ENCODE data around the gene SNRPD3.

The SNRPD3 gene

DNA sequence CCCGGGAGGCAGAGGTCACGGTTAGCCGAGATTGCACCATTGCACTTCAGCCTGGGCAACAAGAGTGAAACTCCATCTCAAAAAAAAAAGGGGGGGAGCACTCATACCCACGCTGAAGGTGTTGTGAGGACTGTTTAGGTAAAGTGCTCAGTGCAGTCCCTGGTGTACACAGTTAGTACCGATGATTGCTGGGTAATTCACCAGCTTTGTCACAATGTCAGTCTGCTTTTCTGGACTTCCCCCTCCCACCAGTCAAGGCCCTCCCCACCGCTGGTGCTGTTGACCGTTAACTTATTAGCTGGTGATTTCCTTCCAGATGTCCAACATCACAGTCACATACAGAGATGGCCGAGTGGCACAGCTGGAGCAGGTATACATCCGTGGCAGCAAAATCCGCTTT is 11.9 kb downstream of the SNRPD3 start:
- no peak for DNase-seq (ENCODE audit: low spot score)

DNA sequence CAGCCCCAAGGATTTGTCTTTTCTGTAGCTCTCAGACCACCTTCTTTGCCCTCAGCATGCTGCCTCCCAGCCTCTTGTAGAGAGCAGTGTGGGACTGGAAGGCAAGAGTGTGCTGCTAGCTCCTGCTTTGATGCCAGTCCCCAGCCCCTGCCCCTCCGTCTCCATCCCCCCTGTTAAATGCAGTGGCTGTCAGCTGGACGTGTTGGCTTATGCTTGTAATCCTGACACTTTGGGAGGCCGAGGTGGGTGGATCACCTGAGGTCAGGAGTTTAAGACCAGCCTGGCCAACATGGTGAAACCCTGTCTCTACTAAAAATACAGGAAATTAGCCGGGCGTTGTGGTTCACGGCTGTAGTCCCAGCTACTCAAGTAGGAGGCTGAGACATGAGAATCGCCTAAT is 15.5 kb downstream of the SNRPD3 start:
- DNase-seq (ENCODE audit: low spot score): no peak

DNA sequence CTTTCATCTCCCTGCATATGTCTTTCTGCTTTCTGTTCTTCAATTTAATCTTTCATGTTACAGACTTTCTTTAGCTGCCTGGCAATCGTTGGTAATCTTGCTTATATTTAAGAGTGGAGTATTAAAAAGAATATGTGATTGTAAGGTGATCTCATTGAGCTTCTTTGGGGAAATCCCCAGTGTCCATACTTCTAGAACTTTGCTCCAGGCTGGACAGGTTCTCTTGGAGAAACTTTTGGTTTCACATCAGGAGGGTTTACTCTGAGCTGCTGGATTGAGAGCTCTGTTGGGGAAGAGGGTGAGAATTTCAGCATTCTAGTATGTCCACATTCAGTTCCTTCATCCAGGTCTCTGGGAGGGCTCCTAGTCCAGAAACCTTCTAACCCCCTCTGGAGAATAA is 21.0 kb downstream of the SNRPD3 start:
- no peak for DNase-seq (ENCODE audit: low spot score)

DNA sequence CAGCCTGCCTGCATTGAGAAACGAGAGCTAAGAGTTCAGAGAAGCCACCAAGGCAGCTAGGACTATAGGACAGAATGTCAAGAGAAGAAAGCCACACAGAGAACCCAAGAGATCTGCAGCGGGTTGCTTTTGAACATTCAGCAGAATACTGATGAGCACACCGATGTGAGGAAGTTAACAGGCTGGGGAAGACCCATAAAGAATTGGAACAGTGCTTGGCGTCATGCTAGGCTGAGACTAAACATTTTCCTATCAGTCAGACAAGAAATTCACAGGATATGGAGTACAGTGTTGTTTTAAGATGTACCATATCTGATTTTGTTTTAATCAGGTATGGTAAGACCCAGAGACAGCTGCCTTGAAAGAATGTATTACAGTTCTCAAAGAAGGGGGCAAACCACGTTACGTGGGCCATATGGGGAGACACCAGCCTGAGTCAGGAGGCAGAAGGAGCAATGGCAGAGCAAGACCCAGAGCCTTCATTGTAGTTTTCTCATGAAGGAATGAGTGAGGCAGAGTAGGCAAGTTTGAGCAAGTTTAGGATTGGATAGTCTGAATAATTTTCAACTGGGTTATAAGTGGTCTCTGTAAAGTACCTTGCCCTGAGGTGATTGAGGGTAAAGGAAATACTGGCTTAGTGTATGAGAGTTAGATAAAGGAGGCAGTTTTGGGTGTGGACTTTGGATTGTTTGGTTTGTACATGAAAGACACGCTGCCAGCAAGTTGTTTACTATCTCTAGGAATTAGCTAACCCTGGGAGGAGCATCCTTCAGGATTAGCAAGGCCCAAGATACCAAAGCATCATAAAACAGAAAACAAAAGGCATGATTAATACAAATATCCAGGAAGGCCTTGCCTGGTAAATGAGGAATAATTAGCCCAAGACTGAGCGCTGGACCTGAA is 22.8 kb downstream of the SNRPD3 start:
- DNase-seq (ENCODE audit: low spot score): no peak

DNA sequence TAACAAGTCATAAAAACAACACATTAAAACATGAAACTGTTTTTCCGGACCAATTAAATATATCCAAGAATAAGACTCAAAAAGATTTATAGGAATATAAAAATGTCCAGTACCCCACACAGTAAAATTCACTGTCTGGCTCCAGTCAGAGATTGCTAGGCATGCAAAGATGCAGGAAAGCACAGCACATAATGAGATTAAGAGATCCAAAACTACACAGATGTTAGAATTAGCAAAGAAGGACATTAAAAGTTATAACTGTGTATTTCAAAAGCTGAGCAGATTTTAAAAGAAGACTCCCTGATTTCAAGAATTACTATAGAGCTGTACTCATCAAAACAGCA is 23.4 kb downstream of the SNRPD3 start:
- DNase-seq (ENCODE audit: low spot score): no peak

DNA sequence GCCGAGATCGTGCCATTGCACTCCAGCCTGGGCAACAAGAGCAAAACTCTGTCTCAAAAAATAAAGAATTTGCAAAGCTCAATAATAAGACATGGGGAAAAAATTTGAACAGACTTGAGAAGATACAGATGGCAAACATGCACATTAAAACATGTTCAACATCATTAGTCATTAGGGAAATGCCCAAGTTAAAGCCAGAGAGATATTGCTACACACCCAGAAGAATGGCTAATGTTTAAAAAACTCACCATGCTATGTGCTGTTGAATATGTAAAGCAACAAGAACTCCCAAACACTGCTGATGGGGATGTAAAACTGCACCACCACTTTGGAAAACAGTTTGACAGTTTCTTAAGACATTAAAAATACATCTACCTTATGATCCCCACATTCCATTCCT is 24.5 kb downstream of the SNRPD3 start:
- DNase-seq (ENCODE audit: low spot score): peak; percentile 77

DNA sequence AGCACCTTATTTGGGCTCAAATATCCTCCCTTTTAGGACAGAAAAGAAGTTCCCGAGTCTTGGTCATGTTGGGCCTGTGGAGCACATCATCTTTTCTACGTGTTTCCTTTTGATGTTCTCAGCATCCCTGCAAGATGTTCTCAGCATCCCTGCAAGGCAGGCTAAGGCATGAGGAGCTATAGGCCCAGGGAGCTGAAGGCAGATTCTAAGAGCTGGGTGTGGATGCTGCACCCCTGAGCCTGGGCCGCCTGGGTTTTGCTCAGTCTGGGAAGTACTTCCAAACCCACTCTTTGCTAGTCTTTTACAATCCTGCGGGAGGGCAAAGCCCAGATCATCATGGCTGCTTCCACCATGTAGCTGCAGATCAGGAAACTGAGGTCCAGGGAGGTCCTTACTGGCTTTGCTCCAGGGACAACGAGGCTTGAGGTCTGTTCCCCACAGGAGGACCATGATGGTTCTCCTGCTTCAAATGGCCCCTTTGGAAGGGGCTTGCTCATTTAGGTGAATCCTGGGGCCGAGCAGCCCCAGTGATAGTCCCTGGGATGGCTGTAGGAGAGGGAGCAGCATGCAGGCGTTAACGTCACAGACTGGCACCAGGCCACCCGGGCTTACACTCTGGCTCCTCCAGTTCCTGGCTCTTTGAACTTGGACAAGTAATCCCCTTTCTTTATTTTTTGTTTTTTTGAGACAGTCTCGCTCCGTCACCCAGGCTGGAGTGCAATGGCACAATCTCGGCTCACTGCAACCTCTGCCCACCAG is 26.4 kb downstream of the SNRPD3 start:
- DNase-seq (ENCODE audit: low spot score): no peak

DNA sequence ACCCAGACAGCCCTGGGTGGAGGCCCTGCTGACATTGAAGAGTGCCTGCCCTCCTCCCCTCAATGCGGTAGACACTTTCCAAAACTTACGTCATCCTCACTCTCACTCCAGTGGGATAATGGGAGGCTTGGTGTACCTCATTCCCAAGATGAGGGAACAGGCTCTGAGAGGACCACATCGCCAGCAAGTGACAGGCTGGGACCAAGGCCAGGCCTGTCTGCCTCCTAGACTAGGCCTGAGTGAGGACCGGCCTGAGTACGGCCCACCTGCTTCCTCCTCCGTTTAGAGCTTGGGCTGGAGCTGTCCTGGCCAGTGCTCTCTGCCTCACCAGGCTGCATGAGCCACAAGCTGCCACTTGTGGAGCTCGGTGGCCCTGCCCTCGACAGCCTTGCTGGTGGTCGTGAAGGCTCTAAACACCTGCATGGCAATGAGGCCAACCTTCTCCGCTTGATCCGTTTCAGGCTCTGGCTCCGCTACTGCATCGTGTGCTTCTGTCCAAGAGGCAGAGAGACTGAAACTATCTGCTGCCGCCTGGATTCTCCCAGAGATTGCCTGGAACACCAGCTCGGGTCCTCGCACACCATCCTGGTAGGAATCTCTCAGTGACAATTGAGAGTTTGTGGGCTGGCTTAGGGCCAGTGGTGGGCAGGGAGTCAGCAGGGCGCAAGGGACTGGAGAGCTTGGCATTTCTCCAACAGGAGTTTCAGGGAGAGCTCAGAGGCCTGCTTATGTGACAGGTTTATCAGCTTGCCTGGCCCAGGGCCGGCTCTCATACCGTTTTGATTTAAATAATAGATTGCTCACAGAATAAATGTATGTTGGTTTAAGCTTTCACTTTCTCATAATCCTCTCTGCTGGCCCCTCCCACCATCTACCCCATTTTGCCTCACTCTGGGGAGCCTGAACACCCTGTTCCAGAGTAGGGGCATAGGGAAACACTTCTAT is 27.7 kb downstream of the SNRPD3 start:
- DNase-seq (ENCODE audit: low spot score): peak; percentile 25

DNA sequence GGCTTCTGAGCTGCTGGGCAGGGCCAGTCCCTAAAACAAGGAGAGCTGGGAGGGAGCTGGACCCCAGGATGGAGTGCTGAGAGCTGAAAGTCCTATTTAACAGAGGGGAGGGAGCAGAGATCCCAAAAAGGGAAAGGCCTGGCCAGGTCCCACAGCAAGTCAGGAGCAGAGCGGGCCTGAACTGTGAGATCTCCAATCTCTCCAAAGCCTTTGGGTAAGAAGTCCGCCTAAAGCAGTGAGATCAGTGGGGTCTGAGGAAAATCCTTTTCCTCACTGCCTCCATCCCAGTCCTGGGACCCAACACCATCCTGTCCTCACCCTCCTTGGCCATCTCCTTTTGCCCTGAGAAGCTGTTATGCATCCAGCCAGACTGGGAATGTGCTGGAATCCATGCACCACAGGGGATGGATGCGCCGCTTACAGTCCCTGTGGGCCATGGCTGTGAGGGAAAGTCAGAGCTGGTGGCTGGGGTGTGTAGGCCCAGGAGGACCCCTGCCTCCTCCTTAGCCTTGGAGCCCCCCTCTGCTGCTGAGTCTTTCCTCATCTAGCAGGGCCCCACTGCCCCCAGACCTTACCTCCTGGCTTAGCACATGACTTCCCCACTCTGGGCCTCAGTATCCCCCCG is 28.5 kb downstream of the SNRPD3 start:
- DNase-seq (ENCODE audit: low spot score): no peak

DNA sequence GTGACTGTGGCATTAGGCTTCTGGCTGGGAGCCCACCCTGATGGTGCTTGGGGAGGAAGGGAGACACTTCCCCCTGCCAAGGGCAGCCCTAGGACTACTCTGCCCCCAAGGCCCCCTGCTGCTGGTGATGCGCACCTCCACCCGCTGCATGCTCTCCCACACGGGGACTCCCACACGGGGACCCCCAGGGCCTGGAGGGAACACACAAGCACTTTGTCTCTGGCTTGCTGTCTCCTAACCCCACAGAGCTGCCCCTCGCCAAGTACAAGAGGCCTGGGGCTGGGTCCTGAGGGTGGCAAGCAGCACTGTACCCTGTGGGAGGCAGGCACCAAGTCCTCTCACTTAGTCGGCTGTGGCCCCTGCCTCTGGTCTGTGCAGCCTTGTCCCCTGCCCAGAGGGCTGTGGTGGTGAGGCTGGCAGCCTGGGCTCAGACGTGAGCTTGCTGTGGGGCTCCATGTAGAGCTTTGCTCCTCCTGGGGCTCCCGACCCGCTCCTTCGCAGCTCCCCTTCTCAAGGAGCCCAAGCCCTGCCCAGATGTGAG is 29.1 kb downstream of the SNRPD3 start:
- no peak for DNase-seq (ENCODE audit: low spot score)

DNA sequence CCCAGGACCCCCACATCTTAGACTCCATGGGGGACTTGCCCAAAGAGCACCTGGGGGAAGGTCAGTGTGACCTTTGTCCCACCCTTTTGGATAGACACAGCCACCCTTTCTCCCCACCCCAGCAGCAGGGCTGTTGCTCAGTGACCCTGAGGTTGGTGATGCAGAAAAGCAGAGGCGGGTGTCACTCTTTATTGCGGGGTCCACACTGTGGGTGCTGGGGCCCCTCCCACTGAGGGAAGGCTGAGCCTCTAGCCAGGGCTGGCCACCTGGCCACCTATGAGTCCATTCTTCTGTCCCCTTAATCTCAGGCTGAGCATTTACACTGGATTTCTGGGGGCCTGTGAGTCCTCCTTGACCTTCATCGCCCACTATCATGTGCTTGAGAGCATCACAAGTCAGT is 29.7 kb downstream of the SNRPD3 start:
- no peak for DNase-seq (ENCODE audit: low spot score)

DNA sequence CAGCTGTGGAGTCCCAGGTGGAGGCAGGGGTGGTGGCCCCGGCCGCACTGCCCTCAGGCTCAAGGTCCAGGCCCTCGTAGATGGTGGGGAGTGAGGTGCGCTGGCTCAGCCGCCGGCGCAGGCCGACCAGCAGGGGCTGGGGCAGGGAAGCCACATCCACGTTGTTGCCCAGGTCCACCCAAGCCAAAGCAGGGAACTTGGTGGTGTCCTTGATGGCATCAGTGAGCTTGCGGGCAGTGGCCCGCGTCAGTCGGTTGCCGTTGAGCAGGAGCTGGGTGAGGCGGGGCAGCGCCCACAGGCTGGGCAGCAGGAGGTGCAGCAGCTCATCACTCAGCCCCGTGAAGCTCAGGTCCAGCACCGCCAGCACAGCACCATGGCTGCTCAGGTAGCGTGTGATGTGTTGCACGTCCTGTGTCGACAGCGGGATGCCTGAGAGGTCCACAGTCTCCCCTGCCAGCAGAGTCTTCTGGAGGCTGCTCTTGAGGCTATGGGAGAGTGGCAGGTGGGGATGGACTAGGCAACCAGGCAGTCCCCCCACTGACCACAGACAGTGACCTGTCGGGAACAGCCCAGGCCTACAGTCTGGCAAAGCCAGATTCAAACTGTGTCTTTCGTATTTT is 30.2 kb downstream of the SNRPD3 start:
- DNase-seq (ENCODE audit: low spot score): no peak

DNA sequence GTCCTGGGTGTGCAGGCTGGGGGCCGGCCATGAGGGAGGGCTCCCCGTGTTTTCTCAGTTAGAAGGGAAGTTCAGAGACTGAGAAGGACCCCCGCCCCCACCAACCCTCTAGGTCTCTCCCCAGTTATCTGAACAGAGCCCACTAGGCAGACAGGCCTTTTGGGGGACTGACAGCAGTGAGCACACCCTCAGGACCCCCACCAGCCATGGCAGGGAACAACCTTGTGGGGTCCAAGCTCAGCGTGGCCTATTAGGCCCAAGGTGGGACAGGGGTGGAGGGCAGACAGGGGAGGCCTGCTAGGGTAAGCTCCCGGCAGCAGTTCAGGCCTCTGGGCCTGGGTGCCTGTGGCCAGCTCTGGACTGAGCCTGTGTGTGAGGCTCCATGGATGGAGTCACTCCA is 31.5 kb downstream of the SNRPD3 start:
- no peak for DNase-seq (ENCODE audit: low spot score)

DNA sequence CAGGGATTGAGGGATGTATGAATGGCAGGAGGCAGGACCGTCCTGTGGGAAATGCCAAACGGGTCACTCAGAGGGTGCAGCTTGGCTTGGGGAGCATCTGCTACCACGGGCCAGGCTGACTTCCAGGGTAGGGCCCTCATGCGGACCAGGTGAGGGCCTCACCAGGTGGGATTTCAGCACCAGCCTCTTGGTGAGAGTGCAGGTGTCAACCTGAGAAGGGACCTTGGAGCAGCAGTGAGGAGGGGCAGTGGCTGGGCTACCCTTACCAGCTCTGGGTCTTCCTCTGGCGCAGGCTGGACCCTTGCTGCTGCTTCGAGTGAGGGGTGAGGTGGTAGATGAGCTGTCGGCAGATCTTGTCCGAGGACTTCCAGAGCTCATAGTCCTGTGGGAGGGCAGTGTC is 32.1 kb downstream of the SNRPD3 start:
- DNase-seq (ENCODE audit: low spot score): no peak

DNA sequence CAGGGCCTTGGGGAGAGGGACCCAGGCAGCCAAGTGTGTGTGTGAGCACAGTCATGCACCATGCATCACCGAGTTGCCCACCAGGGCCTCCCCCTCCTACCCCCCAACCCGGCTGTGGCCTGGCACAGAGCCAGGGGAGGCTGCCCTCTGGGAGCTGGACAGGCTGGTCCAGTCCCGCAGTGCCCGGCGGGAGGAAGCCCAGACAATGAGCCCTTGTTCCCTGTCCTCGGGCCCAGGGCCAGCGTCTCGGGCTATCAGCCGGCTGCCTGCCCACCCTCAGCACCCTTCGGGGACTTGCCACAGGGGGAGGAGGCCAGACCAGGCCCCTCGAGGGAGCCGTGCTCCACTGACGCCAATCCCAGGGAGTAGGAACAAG is 32.6 kb downstream of the SNRPD3 start:
- DNase-seq (ENCODE audit: low spot score): no peak

DNA sequence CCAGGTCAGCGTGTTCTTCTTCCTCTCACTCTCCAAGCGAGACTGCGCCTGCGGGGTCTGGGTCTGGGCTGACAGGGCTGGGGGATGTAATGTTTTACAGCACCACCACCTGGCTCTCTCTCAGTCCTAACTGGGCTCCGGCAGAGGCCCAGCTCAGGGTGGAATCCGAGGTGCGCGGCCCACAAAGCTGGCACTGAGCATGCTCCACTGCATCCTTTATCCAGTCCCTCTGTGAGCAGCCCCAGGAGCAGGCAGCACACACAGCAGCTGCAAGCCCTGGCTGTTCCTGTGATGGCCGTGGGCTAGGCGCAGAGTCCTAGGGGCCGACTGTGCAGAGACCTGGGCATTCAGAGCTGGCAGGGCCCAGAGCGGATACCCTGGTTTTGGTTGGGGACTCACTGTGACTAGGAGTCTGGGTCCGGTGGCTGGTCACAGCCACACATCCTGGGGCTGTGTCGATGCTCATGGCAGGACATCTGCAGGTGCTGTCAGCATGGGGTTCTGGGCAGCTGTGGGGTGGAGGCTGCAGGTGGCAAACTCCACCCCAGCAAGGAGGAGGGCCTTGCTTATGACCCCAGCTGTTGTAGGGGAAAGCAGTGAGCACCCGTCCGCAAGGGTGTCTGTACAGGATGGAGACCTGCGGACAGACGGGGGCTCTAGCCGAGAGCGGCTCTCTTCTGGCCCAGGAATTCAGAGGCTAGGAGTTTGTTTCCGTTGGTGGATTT is 33.1 kb downstream of the SNRPD3 start:
- DNase-seq (ENCODE audit: low spot score): no peak

DNA sequence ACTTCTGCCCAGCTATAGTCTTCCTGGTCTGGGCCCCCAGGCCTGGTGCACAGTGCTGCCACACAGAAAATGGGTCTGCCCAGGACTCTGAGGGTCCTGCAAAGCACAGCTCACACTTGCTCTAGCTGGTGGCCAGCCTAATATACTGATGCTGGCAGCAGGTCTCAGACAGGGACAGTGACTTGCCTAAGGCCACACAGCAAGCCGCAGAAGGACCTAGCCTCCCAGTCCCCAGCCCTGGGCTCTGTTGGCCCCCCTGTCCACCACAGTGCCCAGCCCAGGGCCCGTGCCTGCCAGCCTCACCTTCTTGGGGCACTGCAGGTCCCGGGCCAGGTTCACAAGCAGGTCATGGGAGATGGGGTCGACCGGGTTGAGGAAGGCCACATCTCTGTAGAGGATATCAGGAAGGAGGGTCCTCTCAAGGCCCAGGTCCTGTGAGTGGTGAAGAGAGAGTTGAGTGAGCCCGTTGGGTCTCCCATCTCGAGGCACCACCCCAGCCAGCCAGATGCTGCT is 33.8 kb downstream of the SNRPD3 start:
- DNase-seq (ENCODE audit: low spot score): no peak

DNA sequence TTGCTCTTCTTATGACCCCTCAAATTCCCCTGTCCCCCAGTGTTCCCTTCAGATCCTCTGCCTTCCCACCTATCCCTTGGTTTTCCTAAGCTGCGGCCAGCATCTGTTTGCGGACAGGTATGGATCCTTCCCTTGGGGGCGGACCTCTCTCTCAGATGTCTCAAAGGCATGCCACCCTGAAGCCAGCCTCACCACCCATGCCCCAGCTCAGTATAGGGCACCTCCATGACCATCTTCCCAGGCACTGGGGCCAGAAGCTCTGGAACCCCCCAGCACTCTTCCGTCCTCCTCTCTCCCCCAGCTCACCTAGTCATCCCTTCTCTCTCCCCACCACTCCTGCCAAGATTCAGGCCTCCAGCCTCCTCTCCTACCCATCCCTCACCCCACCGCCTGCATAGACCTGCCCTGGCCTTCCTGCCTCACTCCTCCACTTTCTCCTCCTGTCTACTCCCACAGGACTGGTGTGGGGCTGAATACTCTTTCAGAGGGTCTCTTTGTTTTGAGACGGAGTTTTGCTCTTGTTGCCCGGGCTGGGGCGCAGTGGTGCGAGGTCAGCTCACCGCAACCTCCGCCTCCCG is 34.9 kb downstream of the SNRPD3 start:
- no peak for DNase-seq (ENCODE audit: low spot score)

DNA sequence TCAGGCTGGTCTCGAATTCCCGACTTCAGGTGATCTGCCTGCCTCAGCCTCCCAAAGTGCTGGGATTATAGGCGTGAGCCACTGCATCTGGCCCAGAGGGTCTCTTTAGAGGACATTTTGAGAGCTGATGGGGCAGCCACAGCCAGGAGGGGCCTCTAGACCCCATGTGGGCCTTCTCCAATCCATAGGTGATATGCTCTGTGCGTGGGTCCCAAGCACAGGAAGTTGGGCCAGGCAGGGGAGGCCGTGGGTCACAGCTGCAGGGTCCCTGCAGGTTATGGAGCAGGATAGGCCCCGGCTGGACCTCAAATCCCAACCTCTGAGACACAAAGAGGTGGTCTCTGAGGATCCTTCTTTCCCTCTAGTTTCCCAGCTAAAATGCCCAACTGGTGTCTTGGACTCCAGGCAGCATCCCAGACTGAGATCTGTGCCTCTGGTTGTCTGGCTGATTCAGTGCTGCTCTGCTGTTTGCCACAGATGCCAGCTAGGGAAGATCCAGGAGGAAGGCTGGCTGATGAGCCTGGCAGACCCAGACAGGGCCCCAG is 35.6 kb downstream of the SNRPD3 start:
- DNase-seq (ENCODE audit: low spot score): no peak

Measured in hepatic stellate cell (primary cell).